Inferior parietal cortex (tissue), 1 donor: Measurements from ENCODE around the gene ERICH3.

Source experiments
- DNase-seq: peaks from one replicate; pipeline ENCODE4 v3.0.0-alpha.2; 2016; ENCODE audit errors: extremely low spot score

The ERICH3 gene

GRCh38 chr1:74673351-74674111 lies at the start of gene ERICH3:
ERICH3 (minus strand) TSS chr1:74673792; CDS start chr1:74673519, 273 bp downstream.
- no peak for DNase-seq

- DNase-seq, result no peak
Measured at GRCh38 chr1:74717626-74718025, 44.0 kb upstream of the ERICH3 start.

GRCh38 chr1:74716822-74717221 lies 43.2 kb upstream of the ERICH3 start:
- no peak for DNase-seq

- no peak for DNase-seq
Measured at GRCh38 chr1:74715806-74716205, 42.2 kb upstream of the ERICH3 start.

- no peak for DNase-seq
Measured at GRCh38 chr1:74715236-74715502, 41.6 kb upstream of the ERICH3 start.

GRCh38 chr1:74714429-74715235 lies 41.0 kb upstream of the ERICH3 start:
- no peak for DNase-seq

GRCh38 chr1:74713849-74714248 lies 40.3 kb upstream of the ERICH3 start:
- no peak for DNase-seq

GRCh38 chr1:74712881-74713280 lies 39.3 kb upstream of the ERICH3 start:
- no peak for DNase-seq

GRCh38 chr1:74703386-74704182 lies 30.0 kb upstream of the ERICH3 start:
- DNase-seq, result no peak

- DNase-seq, result no peak
Measured at GRCh38 chr1:74699331-74699730, 25.7 kb upstream of the ERICH3 start.

- no peak for DNase-seq
Measured at GRCh38 chr1:74697832-74698231, 24.2 kb upstream of the ERICH3 start.

GRCh38 chr1:74693473-74693872 lies 19.9 kb upstream of the ERICH3 start:
- no peak for DNase-seq

- DNase-seq, result no peak
Measured at GRCh38 chr1:74690909-74691308, 17.3 kb upstream of the ERICH3 start.

- no peak for DNase-seq
Measured at GRCh38 chr1:74690364-74690696, 16.7 kb upstream of the ERICH3 start.

GRCh38 chr1:74689621-74690363 lies 16.2 kb upstream of the ERICH3 start:
- DNase-seq, result peak; percentile 94

- no peak for DNase-seq
Measured at GRCh38 chr1:74686928-74687327, 13.3 kb upstream of the ERICH3 start.

GRCh38 chr1:74684301-74684700 lies 10.7 kb upstream of the ERICH3 start:
- DNase-seq, result no peak

- no peak for DNase-seq
Measured at GRCh38 chr1:74683656-74684055, 10.1 kb upstream of the ERICH3 start.

- no peak for DNase-seq
Measured at GRCh38 chr1:74681851-74682250, 8.3 kb upstream of the ERICH3 start.

- DNase-seq, result no peak
Measured at GRCh38 chr1:74681449-74681848, 7.9 kb upstream of the ERICH3 start.

GRCh38 chr1:74681001-74681400 lies 7.4 kb upstream of the ERICH3 start:
- DNase-seq, result no peak

GRCh38 chr1:74679811-74680210 lies 6.2 kb upstream of the ERICH3 start:
- no peak for DNase-seq
